HG03103 (cell line): ENCODE data around the gene IGSF8.

Experiments
- ATAC-seq: cut with Tn5 transposase; IDR thresholded peaks from one replicate; pipeline ENCODE4 v1.9.1; 2021; ENCODE audit warnings: low read depth; ENCODE audit not compliant: unreplicated experiment

The IGSF8 gene

GRCh38 chr1:160090760-160091159 is 7.7 kb downstream of the IGSF8 start:
- ATAC-seq: no peak

DNA sequence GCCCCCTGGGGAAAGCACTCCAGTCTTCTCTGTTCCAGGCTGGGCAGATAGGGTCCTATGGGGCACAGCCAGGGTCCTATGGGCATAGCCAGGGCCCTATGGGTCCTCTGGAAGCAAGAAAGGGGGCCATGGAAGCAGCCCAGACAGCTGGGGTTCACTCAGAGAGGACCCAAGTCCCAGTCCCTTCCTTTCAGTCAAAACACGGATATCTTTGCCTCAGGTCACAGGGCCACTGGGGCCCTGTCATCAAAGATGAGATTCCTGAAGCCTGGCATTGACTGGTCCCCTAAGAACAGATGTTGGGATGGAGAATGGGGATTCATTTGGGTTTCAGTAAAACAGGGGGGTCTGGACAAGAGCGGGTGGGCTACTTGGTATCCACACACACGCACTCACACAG is 8.5 kb downstream of the IGSF8 start:
- ATAC-seq: no peak

DNA sequence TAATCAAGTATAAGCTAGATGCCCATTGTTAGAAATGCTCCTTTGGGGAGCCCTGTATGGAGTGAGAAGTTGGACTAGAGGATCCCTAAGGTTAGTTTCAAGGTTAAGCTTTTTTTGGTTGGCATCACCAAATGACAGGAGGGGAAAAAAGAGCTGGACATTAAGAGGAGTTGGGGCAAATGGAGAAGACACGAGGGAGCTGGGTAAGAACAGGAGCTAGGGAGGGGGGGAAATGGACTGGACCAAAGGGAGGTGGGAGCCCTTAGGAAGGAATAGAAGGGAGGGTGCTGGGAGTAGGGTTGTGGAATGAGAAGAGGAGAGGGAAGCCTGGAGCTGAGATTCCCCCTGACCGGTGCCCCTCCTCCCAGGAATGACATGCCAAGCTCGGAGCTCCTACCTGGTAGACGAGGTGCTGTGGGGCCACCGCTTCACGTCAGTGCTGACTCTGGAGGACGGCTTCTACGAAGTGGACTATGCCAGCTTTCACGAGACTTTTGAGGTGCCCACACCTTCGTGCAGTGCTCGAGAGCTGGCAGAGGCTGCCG is 11.2 kb downstream of the IGSF8 start:
- ATAC-seq: no peak

- no peak for ATAC-seq
These were observed 11.9 kb downstream of the IGSF8 start for GRCh38 chr1:160086456-160086892.

DNA sequence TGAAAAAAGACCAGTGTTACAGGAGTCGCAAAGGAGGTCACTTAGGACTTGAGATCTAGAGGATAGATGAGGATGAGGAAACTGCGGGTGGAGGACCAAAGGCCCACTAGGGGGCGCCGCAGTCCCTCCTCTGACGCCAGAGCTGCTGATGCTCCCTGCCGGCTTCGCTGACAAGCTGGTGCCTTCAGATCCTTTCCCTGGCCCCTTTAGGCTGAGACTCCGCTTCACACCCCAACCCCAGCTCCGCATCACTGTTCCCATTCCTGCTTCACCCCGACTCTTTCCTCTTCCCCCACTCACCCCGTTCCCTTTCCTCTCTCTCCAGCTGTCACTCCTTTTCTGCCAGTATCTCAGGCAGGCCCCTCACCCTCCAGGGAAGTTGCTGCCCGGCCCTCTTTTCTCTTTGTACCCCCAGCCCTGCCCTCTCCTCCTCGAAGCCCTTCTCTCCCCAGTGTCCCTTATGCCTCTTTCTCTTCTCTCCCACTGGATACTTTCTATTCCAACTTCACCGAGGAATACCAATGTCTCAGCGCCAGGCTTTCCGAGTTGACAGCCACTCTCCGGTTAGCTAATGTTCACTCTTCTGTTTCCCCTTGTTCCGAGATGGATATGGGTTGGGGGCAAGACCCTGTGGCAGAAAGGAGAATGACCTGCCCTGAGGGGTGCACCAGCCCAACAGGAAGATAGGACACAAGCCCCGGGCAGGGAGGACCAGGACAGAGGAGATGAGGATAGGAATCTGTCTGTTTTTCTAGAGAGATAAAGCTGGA is 12.5 kb downstream of the IGSF8 start:
- ATAC-seq: no peak

GRCh38 chr1:160084771-160085321 is 13.6 kb downstream of the IGSF8 start:
- ATAC-seq: no peak

DNA sequence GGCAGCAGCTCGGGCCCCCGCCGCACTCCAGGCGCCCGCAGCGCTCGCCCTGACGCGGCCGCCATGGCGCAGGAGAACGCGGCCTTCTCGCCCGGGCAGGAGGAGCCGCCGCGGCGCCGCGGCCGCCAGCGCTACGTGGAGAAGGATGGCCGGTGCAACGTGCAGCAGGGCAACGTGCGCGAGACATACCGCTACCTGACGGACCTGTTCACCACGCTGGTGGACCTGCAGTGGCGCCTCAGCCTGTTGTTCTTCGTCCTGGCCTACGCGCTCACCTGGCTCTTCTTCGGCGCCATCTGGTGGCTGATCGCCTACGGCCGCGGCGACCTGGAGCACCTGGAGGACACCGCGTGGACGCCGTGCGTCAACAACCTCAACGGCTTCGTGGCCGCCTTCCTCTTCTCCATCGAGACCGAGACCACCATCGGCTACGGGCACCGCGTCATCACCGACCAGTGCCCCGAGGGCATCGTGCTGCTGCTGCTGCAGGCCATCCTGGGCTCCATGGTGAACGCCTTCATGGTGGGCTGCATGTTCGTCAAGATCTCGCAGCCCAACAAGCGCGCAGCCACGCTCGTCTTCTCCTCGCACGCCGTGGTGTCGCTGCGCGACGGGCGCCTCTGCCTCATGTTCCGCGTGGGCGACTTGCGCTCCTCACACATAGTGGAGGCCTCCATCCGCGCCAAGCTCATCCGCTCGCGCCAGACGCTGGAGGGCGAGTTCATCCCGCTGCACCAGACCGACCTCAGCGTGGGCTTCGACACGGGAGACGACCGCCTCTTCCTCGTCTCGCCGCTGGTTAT is 14.2 kb downstream of the IGSF8 start:
- ATAC-seq: peak; percentile 49

DNA sequence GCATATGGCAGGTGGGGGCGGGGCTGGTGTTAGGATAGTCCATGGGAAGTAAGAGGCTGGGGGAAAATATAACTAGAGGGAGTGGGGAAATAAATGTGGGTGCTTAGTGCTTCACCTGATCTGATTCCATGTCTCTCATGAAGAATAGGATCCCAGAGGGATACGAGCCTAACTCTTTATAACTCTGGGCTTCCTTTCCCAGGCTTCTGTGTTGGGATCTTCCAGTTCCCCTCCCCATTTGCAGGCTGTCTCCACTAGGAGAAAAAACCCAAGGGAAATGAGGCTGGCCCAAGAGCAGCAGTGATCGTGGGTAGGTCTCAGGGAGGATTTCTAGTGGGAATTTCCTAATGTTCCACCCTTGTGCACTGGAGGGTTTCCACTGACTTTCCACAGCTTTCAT is 15.5 kb downstream of the IGSF8 start:
- no peak for ATAC-seq

DNA sequence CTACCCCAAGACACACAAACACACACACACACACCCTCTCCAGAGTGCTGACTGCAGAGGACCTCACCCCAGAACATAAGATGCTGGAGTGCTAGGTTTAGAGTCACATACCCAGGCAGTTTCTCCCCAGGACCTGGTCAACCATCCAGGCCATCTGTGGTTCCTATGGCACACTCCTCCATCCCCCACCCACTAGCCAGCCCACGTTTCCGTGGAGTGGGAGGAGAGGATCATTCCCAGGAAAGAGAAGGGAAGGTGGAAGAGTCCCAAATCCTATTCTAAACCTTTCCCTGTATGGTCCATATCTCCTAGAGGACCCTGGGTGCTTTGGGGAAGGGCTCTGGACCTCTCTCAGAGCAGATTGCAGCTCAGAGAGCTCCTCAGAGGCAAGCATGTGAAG is 15.9 kb downstream of the IGSF8 start:
- ATAC-seq: no peak

- ATAC-seq: no peak
These were observed 17.0 kb downstream of the IGSF8 start, which contains the start of gene KCNJ9 for GRCh38 chr1:160081261-160081936. Gene KCNJ9, plus strand, starts transcription at chr1:160081538. Its CDS starts 2,493 bp downstream, at chr1:160084031.

DNA sequence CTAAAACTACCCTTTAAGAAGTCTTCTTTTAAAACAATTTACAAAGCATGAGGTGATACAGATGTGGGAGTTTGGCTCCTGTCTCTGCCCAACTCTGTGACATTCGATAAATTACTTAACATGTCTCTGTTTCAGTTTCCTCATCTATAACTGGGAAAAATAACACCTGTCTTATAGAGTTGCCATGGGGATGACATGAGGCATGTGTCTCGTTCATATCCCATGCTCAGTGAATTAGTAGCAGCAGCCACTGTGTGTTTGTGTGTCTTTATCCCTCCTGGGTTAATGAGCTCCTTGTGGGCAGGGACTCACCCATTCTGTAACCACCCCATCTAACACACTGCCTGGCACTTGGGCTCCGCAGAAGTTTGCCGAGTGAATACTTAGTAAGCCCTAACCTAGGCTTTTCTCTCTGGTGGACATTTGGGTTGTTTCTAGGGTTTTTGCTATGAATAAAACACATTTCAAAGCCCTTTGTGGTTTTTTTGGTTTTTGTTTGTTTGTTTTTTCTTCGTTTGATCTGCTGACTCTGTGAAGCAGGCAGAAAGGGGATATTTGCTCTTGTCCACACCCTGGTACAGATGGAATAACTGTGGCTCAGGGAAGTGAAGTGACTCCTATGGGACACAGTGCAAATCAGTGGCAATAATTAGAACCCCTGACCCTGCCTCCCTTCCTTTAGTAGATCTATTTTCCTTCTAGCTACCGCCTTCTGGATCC is 17.9 kb downstream of the IGSF8 start:
- ATAC-seq: no peak

DNA sequence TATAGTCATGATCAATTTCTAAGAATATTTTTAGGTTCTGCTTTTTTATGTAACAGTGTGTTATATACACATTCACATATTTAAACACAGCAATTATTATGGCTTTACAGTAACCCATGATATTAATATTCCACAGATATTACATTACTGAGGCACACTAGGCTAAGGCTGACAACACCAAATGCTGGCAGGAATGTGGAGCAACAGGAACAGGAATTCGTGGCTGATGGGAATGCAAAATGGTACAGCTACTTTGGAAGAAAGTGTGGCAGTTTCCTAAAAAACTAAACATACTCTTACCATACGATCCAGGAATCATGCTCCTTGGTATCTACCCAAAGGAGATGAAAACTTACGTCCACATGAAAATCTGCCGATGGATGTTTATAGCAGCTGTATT is 19.0 kb downstream of the IGSF8 start:
- ATAC-seq: no peak

- peak; percentile 82 for ATAC-seq
These were observed 19.8 kb downstream of the IGSF8 start for GRCh38 chr1:160078512-160079195.

DNA sequence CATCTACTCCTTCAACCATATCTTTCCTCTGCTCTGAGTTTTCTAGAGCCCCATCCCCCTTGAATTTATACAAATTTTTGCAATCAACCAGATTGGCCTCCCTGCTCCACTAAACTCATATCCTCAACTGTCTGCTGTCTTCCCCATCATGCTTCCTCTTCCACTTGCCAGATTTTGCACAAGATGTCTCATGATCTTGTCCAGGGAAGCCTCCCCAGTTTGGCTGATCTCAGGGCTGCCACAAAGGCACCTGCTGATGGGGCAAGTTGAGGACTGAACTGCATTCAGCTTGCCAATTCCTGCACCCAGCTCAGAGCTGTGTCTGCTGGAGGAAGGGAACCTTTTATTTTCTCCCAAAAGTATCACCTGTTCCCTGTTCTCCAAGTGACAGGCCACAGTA is 20.9 kb downstream of the IGSF8 start:
- no peak for ATAC-seq

- no peak for ATAC-seq
These were observed 22.1 kb downstream of the IGSF8 start for GRCh38 chr1:160076295-160076694.

GRCh38 chr1:160075836-160076235 is 22.6 kb downstream of the IGSF8 start:
- no peak for ATAC-seq

DNA sequence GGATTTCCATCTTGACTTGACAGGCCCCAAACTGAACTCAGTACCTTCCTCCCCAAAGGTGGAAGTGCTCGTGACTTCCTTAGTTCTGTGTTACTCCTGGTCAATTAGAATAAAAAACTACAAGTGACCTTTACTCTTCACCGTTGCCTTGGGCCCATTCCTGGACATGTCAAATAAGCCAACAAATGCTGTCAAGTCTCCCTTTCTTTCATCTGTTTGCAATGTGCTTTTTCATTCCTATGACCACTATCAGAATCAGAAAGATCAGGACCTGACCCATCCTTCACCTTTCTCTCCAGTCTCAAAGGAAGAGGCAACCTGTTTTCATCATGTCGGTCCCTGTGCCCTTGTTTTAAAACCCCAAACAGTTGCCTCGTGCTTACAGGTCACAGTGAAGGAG is 23.6 kb downstream of the IGSF8 start:
- ATAC-seq: no peak

GRCh38 chr1:160071289-160071688 is 27.1 kb downstream of the IGSF8 start:
- no peak for ATAC-seq
